Measurements from ENCODE around the gene IQCF5.

DNA sequence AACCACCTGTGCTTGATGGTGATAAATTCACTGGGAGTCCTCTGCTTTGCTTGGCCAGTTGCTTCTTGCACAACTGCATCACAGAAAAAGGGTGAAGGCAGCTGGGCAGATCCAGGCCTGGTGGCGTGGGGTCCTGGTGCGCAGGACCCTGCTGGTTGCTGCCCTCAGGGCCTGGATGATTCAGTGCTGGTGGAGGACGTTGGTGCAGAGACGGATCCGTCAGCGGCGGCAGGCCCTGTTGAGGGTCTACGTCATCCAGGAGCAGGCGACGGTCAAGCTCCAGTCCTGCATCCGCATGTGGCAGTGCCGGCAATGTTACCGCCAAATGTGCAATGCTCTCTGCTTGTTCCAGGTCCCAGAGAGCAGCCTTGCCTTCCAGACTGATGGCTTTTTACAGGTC, 45.1 kb downstream of the IQCF5 start:
- no peak for TF ChIP-seq POLR2AphosphoS5 (IDR thresholded peaks at IDR 0.05)
- TF ChIP-seq, protein P1, sequence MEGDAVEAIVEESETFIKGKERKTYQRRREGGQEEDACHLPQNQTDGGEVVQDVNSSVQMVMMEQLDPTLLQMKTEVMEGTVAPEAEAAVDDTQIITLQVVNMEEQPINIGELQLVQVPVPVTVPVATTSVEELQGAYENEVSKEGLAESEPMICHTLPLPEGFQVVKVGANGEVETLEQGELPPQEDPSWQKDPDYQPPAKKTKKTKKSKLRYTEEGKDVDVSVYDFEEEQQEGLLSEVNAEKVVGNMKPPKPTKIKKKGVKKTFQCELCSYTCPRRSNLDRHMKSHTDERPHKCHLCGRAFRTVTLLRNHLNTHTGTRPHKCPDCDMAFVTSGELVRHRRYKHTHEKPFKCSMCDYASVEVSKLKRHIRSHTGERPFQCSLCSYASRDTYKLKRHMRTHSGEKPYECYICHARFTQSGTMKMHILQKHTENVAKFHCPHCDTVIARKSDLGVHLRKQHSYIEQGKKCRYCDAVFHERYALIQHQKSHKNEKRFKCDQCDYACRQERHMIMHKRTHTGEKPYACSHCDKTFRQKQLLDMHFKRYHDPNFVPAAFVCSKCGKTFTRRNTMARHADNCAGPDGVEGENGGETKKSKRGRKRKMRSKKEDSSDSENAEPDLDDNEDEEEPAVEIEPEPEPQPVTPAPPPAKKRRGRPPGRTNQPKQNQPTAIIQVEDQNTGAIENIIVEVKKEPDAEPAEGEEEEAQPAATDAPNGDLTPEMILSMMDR (IDR thresholded peaks at IDR 0.05), result no peak
- TF ChIP-seq POLR2A (IDR thresholded peaks at IDR 0.05), result no peak
